ENCODE measurements around the gene SDF4.
A peak's percentile ranks its signal among the peaks of the same experiment; 100 is the strongest.

SDF4 gene

DNA sequence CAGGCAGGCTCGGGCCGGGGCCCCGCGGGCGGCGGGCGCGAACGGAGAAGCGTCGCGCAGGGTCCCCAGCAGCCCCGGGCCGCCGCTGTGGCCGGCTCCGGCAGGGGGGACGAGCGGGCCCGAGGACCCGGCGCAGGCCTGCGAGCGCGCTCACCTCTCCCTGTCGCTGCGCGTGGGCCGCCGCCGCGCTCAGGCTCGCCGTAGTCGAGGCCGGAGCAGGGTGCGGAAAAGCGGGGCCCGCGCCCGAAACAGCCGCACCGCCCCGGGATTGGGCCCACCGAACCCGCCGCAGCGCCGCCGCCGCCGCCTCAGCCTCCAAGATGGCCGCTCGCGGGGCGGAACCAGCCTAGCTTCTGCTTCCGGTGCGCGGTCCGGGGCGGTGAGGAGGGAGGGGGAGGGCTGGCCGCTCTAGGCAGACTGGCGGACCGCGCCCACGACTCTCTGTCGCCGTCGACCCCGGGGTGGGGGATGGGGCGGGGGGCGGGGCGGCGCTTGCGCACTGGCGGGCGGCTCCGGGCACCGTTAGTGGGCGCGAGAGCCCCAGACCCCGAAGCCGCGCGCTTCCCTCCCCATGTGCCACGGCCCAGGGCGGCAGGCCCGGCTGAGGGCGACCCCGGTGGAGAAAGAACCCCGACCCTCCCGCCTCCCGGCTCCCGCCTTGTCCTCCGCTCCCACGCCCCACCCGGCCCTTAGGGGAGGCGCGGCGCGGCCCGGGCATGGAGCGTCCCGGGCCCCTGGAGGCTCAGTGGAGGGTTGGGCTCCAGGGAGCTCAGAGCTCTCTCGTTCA lies 41.9 kb upstream of the SDF4 start, which contains the start of gene UBE2J2 (continued):
- TF ChIP-seq, protein P1, sequence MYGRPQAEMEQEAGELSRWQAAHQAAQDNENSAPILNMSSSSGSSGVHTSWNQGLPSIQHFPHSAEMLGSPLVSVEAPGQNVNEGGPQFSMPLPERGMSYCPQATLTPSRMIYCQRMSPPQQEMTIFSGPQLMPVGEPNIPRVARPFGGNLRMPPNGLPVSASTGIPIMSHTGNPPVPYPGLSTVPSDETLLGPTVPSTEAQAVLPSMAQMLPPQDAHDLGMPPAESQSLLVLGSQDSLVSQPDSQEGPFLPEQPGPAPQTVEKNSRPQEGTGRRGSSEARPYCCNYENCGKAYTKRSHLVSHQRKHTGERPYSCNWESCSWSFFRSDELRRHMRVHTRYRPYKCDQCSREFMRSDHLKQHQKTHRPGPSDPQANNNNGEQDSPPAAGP (tag by site-specific recombination; IDR thresholded peaks at IDR 0.05) = no peak
- TF ChIP-seq ZNF785 (tag by site-specific recombination; IDR thresholded peaks at IDR 0.05) = no peak
- TF ChIP-seq ZNF701 (tag by site-specific recombination; IDR thresholded peaks at IDR 0.05) = no peak
- TF ChIP-seq ZNF335 (tag by site-specific recombination; conservative IDR thresholded peaks at IDR 0.05) = peak; percentile 47
- TF ChIP-seq GFI1B (tag by site-specific recombination; IDR thresholded peaks at IDR 0.05) = no peak
- no peak for TF ChIP-seq HOXD13 (CRISPR knock-in tag; IDR thresholded peaks at IDR 0.05; ENCODE audit: borderline replicate concordance)
- peak; percentile 75 for TF ChIP-seq ZBTB6 (tag by site-specific recombination; IDR thresholded peaks at IDR 0.05)
- TF ChIP-seq RBAK (tag by site-specific recombination; IDR thresholded peaks at IDR 0.05) = no peak
- TF ChIP-seq ZSCAN30 (tag by site-specific recombination; IDR thresholded peaks at IDR 0.05) = peak; percentile 46
- peak; percentile 45; the same call in 1 of the 2 replicates for TF ChIP-seq GLIS1 (tag by site-specific recombination; IDR thresholded peaks at IDR 0.05)
- TF ChIP-seq ZSCAN18 (tag by site-specific recombination; IDR thresholded peaks at IDR 0.05) = no peak
- no peak for TF ChIP-seq ZBTB1 (tag by site-specific recombination; IDR thresholded peaks at IDR 0.05)
- no peak for TF ChIP-seq KLF10 (tag by site-specific recombination; IDR thresholded peaks at IDR 0.05)
- TF ChIP-seq ZNF19 (tag by site-specific recombination; IDR thresholded peaks at IDR 0.05; ENCODE audit: low read depth) = no peak
- TF ChIP-seq ZBTB21 (tag by site-specific recombination; IDR thresholded peaks at IDR 0.05) = no peak
- TF ChIP-seq ZNF747 (tag by site-specific recombination; IDR thresholded peaks at IDR 0.05) = no peak
- TF ChIP-seq, protein P2, sequence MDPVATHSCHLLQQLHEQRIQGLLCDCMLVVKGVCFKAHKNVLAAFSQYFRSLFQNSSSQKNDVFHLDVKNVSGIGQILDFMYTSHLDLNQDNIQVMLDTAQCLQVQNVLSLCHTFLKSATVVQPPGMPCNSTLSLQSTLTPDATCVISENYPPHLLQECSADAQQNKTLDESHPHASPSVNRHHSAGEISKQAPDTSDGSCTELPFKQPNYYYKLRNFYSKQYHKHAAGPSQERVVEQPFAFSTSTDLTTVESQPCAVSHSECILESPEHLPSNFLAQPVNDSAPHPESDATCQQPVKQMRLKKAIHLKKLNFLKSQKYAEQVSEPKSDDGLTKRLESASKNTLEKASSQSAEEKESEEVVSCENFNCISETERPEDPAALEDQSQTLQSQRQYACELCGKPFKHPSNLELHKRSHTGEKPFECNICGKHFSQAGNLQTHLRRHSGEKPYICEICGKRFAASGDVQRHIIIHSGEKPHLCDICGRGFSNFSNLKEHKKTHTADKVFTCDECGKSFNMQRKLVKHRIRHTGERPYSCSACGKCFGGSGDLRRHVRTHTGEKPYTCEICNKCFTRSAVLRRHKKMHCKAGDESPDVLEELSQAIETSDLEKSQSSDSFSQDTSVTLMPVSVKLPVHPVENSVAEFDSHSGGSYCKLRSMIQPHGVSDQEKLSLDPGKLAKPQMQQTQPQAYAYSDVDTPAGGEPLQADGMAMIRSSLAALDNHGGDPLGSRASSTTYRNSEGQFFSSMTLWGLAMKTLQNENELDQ (tag by site-specific recombination; IDR thresholded peaks at IDR 0.05; ENCODE audit: low read depth) = no peak
- no peak for TF ChIP-seq MYNN (tag by site-specific recombination; IDR thresholded peaks at IDR 0.05; ENCODE audit: borderline replicate concordance)
- TF ChIP-seq EGR2 (tag by site-specific recombination; IDR thresholded peaks at IDR 0.05; ENCODE audit: low read depth) = peak; percentile 51; the same call in 1 of the 2 replicates
- TF ChIP-seq ZNF624 (tag by site-specific recombination; IDR thresholded peaks at IDR 0.05) = no peak
- TF ChIP-seq ZNF133 (tag by site-specific recombination; IDR thresholded peaks at IDR 0.05) = no peak
- TF ChIP-seq ZNF510 (tag by site-specific recombination; IDR thresholded peaks at IDR 0.05; ENCODE audit: insufficient replicate concordance) = no peak
- TF ChIP-seq, protein P3, sequence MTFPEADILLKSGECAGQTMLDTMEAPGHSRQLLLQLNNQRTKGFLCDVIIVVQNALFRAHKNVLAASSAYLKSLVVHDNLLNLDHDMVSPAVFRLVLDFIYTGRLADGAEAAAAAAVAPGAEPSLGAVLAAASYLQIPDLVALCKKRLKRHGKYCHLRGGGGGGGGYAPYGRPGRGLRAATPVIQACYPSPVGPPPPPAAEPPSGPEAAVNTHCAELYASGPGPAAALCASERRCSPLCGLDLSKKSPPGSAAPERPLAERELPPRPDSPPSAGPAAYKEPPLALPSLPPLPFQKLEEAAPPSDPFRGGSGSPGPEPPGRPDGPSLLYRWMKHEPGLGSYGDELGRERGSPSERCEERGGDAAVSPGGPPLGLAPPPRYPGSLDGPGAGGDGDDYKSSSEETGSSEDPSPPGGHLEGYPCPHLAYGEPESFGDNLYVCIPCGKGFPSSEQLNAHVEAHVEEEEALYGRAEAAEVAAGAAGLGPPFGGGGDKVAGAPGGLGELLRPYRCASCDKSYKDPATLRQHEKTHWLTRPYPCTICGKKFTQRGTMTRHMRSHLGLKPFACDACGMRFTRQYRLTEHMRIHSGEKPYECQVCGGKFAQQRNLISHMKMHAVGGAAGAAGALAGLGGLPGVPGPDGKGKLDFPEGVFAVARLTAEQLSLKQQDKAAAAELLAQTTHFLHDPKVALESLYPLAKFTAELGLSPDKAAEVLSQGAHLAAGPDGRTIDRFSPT (tag by site-specific recombination; IDR thresholded peaks at IDR 0.05) = 0 out of 2 replicates have a peak, but pooled peaks have one; percentile 17
- TF ChIP-seq, protein P4, sequence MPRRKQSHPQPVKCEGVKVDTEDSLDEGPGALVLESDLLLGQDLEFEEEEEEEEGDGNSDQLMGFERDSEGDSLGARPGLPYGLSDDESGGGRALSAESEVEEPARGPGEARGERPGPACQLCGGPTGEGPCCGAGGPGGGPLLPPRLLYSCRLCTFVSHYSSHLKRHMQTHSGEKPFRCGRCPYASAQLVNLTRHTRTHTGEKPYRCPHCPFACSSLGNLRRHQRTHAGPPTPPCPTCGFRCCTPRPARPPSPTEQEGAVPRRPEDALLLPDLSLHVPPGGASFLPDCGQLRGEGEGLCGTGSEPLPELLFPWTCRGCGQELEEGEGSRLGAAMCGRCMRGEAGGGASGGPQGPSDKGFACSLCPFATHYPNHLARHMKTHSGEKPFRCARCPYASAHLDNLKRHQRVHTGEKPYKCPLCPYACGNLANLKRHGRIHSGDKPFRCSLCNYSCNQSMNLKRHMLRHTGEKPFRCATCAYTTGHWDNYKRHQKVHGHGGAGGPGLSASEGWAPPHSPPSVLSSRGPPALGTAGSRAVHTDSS (tag by site-specific recombination; IDR thresholded peaks at IDR 0.05) = no peak
- no peak for TF ChIP-seq ZNF530 (tag by site-specific recombination; IDR thresholded peaks at IDR 0.05; ENCODE audit: low read depth)
- TF ChIP-seq ZNF248 (tag by site-specific recombination; IDR thresholded peaks at IDR 0.05) = no peak
- no peak for TF ChIP-seq ZNF37A (tag by site-specific recombination; IDR thresholded peaks at IDR 0.05)
- TF ChIP-seq, protein P5, sequence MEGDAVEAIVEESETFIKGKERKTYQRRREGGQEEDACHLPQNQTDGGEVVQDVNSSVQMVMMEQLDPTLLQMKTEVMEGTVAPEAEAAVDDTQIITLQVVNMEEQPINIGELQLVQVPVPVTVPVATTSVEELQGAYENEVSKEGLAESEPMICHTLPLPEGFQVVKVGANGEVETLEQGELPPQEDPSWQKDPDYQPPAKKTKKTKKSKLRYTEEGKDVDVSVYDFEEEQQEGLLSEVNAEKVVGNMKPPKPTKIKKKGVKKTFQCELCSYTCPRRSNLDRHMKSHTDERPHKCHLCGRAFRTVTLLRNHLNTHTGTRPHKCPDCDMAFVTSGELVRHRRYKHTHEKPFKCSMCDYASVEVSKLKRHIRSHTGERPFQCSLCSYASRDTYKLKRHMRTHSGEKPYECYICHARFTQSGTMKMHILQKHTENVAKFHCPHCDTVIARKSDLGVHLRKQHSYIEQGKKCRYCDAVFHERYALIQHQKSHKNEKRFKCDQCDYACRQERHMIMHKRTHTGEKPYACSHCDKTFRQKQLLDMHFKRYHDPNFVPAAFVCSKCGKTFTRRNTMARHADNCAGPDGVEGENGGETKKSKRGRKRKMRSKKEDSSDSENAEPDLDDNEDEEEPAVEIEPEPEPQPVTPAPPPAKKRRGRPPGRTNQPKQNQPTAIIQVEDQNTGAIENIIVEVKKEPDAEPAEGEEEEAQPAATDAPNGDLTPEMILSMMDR (tag by site-specific recombination; IDR thresholded peaks at IDR 0.05) = no peak
- no peak for TF ChIP-seq ZNF473 (tag by site-specific recombination; IDR thresholded peaks at IDR 0.05)
